ENCODE measurements around the gene RAB7A.

DNA sequence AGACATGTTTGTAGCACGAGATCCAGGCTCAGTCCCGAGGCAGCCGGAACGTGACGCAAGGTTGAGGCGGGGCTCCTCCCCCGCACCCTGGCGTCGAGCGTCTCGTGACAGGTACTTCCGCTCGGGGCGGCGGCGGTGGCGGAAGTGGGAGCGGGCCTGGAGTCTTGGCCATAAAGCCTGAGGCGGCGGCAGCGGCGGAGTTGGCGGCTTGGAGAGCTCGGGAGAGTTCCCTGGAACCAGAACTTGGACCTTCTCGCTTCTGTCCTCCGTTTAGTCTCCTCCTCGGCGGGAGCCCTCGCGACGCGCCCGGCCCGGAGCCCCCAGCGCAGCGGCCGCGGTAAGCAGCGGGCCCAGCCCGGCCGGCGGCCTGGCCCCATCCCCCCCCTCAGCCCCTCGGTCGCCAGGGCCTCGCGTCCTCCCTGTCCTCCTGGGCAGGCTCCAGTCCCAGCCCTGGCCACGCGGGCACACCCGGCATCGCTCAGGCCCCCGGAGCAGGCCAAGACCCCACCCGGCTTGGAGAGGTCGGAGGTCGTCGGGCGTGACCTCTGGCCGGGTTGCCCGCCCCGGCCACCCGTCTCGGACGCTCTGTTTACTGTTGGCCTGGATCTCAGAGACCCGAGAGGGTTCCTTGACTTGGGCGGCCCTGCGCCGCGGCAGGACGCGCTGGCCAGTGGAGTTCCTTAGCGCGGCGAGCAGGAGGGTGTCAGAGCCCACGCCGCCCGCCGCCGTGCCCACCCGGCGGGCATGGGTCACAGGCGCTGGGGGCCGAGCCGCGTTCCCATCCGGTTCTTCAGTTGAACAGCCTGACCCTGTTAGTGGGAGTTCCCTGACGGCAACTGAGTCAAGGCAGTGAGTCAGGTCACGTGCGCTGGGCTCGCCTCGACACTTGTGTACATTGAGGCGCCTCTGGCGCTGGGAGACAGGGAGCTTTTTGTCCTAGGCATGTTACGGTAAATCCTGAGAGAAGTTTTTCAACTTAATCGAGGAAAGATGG lies at the start of gene RAB7A:
- TF ChIP-seq, protein P1, sequence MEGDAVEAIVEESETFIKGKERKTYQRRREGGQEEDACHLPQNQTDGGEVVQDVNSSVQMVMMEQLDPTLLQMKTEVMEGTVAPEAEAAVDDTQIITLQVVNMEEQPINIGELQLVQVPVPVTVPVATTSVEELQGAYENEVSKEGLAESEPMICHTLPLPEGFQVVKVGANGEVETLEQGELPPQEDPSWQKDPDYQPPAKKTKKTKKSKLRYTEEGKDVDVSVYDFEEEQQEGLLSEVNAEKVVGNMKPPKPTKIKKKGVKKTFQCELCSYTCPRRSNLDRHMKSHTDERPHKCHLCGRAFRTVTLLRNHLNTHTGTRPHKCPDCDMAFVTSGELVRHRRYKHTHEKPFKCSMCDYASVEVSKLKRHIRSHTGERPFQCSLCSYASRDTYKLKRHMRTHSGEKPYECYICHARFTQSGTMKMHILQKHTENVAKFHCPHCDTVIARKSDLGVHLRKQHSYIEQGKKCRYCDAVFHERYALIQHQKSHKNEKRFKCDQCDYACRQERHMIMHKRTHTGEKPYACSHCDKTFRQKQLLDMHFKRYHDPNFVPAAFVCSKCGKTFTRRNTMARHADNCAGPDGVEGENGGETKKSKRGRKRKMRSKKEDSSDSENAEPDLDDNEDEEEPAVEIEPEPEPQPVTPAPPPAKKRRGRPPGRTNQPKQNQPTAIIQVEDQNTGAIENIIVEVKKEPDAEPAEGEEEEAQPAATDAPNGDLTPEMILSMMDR (IDR thresholded peaks at IDR 0.05), result peak in 1 of 6 experiments; percentile 7
- peak; percentile 91 to 93 for TF ChIP-seq POLR2A (IDR thresholded peaks at IDR 0.05)

All from thyroid gland (tissue), 4 donors.